MM.1S (cell line): Measurements from ENCODE around the gene CHPF2.

ENCODE experiments used
- DNase-seq: peaks from one replicate; pipeline ENCODE4 v3.0.0-alpha.2; 2015
- H2AFZ ChIP-seq: fragments of 300-600 bp; sonication (generic); 2 replicates; pipeline ENCODE4 v1.6.0; 2016; ENCODE audit warnings: antibody characterized with exemption, low read length
- H3F3A ChIP-seq: fragments of 300-600 bp; sonication (generic); 2 replicates; pipeline ENCODE4 v1.6.1; 2016; ENCODE audit warnings: mild to moderate bottlenecking, antibody characterized with exemption, low read length, moderate library complexity, mixed read lengths; ENCODE audit not compliant: insufficient read depth
- H3K27ac ChIP-seq: fragments of 300-600 bp; sonication (generic); 2 replicates; pipeline ENCODE4 v1.5.1; 2016; ENCODE audit warnings: mild to moderate bottlenecking, low read length
- H3K27me3 ChIP-seq: fragments of 300-600 bp; sonication (generic); replicated peaks from 2 replicates; pipeline ENCODE4 v1.6.0; 2016; ENCODE audit warnings: low read length; ENCODE audit not compliant: insufficient read depth
- H3K36me3 ChIP-seq: fragments of 300-600 bp; sonication (generic); replicated peaks from 2 replicates; pipeline ENCODE4 v1.6.1; 2016; ENCODE audit warnings: mild to moderate bottlenecking, low read length, mixed read lengths; ENCODE audit not compliant: insufficient read depth
- H3K4me1 ChIP-seq: fragments of 300-600 bp; sonication (generic); 2 replicates; pipeline ENCODE4 v1.6.1; 2016; ENCODE audit warnings: low read length, mixed read lengths
- H3K4me2 ChIP-seq: fragments of 300-600 bp; sonication (generic); 2 replicates; pipeline ENCODE4 v1.6.0; 2016; ENCODE audit warnings: low read depth, low read length
- H3K4me3 ChIP-seq: fragments of 300-600 bp; sonication (generic); 2 replicates; pipeline ENCODE4 v1.5.1; 2016; ENCODE audit warnings: low read length, mixed read lengths
- H3K79me2 ChIP-seq: fragments of 300-600 bp; sonication (generic); 2 replicates; pipeline ENCODE4 v1.6.1; 2016; ENCODE audit warnings: mixed run types, low read length, mixed read lengths
- H3K9ac ChIP-seq: fragments of 300-600 bp; sonication (generic); 2 replicates; pipeline ENCODE4 v1.6.1; 2016; ENCODE audit warnings: low read length, mixed read lengths
- H3K9me2 ChIP-seq: fragments of 300-600 bp; sonication (generic); replicated peaks from 2 replicates; pipeline ENCODE4 v1.6.1; 2016; ENCODE audit warnings: mild to moderate bottlenecking, low read length, mixed read lengths; ENCODE audit not compliant: insufficient read depth
- H3K9me3 ChIP-seq: fragments of 300-600 bp; sonication (generic); replicated peaks from 2 replicates; pipeline ENCODE4 v1.6.1; 2016; ENCODE audit warnings: mild to moderate bottlenecking, low read length, mixed read lengths; ENCODE audit not compliant: insufficient read depth
- H4K20me1 ChIP-seq: fragments of 300-600 bp; sonication (generic); 2 replicates; pipeline ENCODE4 v1.6.1; 2016; ENCODE audit warnings: mild to moderate bottlenecking, low read length, moderate library complexity, mixed read lengths; ENCODE audit not compliant: insufficient read depth
- EZH2 ChIP-seq: fragments of 300-600 bp; sonication (generic); optimal IDR thresholded peaks from 2 replicates; pipeline ENCODE3; 2017; ENCODE audit warnings: low read depth, mild to moderate bottlenecking, antibody characterized with exemption, low read length, mixed read lengths
- EZH2phosphoT487 ChIP-seq: fragments of 300-600 bp; sonication (generic); IDR thresholded peaks from 2 replicates; pipeline ENCODE4 v1.6.1; 2018; ENCODE audit warnings: antibody characterized with exemption, low read length
- TF ChIP-seq, protein P1 (sequence below): fragments of 300-600 bp; sonication (generic); IDR thresholded peaks from 2 replicates; pipeline ENCODE4 v1.5.1; 2016; ENCODE audit warnings: antibody characterized with exemption, low read length, mixed read lengths

Gene CHPF2

DNA sequence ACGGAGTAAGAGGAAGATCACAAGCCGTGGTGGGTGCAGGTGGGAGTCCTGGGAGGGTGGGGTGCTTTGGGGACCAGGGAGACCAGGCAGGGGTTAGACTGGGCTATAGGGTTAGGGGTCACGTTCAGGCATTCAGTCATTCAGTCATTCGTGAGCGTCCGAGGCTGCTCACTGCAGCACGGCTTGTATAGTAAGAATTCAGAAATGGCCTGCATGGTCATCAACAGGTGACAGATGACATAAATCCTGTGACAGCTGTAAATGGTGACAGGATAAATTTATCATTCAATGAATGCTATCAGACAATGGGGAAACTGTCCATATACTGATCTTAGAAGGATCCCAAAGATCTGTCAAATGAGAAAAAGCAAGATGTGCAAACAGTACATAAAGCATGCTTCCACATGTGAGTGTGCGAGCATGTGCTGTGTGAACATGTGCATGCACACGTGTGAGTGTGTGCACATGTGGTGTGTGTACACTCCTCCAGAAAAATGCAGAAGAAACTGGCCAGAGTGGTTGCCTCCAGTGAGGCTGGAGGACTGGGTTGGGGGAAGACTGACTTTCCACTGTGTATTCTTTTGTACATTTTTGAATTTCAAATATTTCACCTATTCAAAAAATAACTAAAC lies 48.2 kb downstream of the CHPF2 start:
- Histone ChIP-seq H3K79me2 (no peaks in the 10 kb centered on the region), H3F3A (no peaks in the 10 kb centered on the region), H3K9ac (no peak overlapping the region), H3K27ac (no peak overlapping the region), H3K4me2 (no peak overlapping the region), H3K27me3 (peaks cover 55% of the 10 kb centered on the region), H2AFZ (no peak overlapping the region), H4K20me1 (no peaks in the 10 kb centered on the region), H3K9me2 (no peaks in the 10 kb centered on the region), H3K9me3 (no peaks in the 10 kb centered on the region), H3K36me3 (no peaks in the 10 kb centered on the region), H3K4me1 (no peaks in the 10 kb centered on the region), H3K4me3 (no peak overlapping the region)
- no peak for DNase-seq
- no peak for TF ChIP-seq EZH2
- no peak for TF ChIP-seq EZH2phosphoT487
- TF ChIP-seq, protein P1, sequence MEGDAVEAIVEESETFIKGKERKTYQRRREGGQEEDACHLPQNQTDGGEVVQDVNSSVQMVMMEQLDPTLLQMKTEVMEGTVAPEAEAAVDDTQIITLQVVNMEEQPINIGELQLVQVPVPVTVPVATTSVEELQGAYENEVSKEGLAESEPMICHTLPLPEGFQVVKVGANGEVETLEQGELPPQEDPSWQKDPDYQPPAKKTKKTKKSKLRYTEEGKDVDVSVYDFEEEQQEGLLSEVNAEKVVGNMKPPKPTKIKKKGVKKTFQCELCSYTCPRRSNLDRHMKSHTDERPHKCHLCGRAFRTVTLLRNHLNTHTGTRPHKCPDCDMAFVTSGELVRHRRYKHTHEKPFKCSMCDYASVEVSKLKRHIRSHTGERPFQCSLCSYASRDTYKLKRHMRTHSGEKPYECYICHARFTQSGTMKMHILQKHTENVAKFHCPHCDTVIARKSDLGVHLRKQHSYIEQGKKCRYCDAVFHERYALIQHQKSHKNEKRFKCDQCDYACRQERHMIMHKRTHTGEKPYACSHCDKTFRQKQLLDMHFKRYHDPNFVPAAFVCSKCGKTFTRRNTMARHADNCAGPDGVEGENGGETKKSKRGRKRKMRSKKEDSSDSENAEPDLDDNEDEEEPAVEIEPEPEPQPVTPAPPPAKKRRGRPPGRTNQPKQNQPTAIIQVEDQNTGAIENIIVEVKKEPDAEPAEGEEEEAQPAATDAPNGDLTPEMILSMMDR = no peak

DNA sequence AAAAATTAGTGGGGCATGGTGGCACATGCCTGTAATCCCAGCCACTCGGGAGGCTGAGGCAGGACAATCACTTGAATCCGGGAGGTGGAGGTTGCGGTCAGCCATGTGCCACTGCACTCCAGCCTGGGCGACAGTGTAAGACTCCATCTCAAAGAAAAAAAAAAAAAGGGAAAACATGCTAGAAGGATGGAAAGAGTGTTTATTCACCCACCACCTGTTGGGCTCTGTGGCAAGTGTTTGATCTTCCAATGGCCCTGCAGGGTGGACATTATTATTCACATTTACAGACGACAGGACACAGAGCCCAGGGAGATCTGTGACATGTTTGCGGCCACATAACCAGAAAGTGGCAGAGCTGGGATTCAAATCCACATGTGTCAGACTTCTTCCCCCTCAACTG lies 49.4 kb downstream of the CHPF2 start:
- no peaks in the 10 kb centered on the region for H3K9me3 ChIP-seq
- H3K27ac ChIP-seq = no peak overlapping the region
- no peaks in the 10 kb centered on the region for H3K36me3 ChIP-seq
- TF ChIP-seq, protein P1 = no peak
- TF ChIP-seq EZH2 = no peak
- TF ChIP-seq EZH2phosphoT487 = no peak
- H3K4me2 ChIP-seq = no peak overlapping the region
- H4K20me1 ChIP-seq = no peaks in the 10 kb centered on the region
- H3K9ac ChIP-seq = no peak overlapping the region
- H3K4me1 ChIP-seq = no peaks in the 10 kb centered on the region
- DNase-seq = no peak
- no peaks in the 10 kb centered on the region for H3F3A ChIP-seq
- no peak overlapping the region for H2AFZ ChIP-seq
- no peaks in the 10 kb centered on the region for H3K9me2 ChIP-seq
- no peak overlapping the region for H3K4me3 ChIP-seq
- H3K27me3 ChIP-seq = peaks cover 55% of the 10 kb centered on the region
- no peaks in the 10 kb centered on the region for H3K79me2 ChIP-seq

DNA sequence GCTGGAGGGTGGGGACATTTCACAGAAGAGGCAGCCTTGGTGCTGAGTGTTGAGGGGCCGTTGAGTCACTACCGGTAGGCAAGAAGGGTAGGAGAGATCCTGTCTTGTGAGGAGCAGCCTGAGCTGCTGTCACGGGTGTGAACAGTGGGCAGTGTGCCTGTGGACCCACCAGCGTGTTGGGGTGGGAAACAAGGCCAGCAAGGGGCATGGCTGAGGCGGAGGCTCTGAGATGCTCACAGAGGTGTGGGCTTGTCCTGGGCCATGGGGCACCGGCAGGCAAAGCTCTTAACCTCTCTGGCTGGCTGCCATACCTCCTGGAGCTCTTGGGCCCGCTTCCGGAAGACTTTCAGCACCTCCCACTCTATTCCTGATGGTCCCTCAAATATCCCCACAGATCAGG lies 49.8 kb downstream of the CHPF2 start:
- Histone ChIP-seq H3K36me3 (no peaks in the 10 kb centered on the region), H3K79me2 (no peaks in the 10 kb centered on the region), H3K9ac (no peak overlapping the region), H3F3A (no peaks in the 10 kb centered on the region), H3K4me2 (no peak overlapping the region), H3K9me3 (no peaks in the 10 kb centered on the region), H3K4me1 (no peaks in the 10 kb centered on the region), H3K27ac (no peak overlapping the region), H4K20me1 (no peaks in the 10 kb centered on the region), H3K9me2 (no peaks in the 10 kb centered on the region), H2AFZ (no peak overlapping the region), H3K4me3 (no peak overlapping the region), H3K27me3 (peaks cover 58% of the 10 kb centered on the region)
- TF ChIP-seq EZH2 (no peak), EZH2phosphoT487 (no peak)
- TF ChIP-seq, protein P1 = no peak
- no peak for DNase-seq
